HG02973 (cell line): ENCODE results near the gene CACNA1G.

Source experiments
- ATAC-seq: cut with Tn5 transposase; IDR thresholded peaks from one replicate; pipeline ENCODE4 v1.9.1; 2021; ENCODE audit warnings: moderate library complexity; ENCODE audit not compliant: unreplicated experiment

CACNA1G gene

GRCh38 chr17:50608700-50609379, 48.3 kb downstream of the CACNA1G start:
- no peak for ATAC-seq

GRCh38 chr17:50609380-50610074, 49.0 kb downstream of the CACNA1G start:
- no peak for ATAC-seq

- no peak for ATAC-seq
These were observed 51.1 kb downstream of the CACNA1G start for GRCh38 chr17:50611634-50612033.

DNA sequence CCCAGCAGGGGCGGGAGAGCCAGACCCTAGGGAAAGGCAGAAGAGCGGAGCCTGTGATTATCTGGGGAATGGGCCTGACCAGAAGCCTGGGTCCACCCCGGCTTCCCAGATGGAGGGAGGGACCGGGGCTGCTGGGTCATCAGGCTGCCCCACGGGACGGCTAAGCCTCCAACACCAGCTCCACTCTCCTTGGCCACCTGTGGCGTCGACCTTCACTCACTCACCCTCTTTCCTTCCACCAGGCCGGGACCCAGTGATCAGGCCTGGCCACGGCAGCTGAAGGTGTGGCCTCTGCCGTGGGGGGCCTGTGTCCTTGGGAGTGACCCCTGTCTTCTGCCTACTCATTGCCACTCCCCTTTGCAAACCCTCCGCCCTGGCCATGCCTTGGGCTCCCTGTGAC, 51.8 kb downstream of the CACNA1G start:
- ATAC-seq: no peak

DNA sequence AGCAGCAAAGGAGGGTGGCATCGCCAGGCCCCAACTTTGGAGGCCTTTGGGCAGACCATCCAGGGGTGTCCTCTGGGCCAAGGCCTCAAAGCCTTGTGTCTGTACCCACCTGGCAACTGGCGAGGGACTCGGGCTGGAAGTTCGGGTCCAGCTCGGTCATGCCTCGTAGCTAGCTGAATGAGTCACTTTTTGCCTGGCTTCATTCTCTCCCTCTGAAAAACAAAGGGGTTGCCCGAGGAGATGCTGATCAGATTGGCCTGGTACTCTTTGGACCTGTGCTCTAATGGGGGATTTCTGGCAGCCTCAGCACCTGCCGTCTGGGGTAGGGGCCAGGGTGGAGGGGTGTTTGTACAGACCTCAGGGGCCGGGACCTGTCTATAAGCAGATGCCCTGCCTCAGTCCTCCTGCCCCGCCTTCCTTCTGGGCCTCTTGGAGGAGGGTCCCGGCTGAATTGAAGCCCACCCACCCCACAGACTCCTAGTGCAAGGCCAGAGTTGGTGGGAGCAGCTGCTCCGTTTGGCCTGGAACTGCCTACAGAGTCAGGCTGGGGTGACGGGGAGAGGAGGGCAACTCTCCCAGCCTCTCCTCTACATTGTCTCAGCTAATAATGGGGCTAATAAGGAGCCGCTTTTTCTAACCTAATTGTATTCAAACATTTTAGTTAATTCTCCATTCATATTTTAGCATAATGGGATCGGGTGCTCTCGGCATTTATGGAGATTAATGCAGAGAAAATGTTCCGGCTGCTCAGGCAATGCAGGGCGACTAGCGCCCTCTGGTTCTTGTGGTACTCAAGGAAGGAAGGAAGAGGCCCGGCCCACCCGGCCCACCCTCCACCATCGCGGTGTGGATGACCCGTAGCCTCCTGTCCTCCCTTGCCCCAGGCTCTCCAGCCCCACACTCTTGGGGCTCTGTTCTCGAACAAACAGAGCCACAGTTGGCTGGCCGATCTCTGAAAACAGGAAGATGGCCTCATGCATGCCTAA, 52.8 kb downstream of the CACNA1G start:
- no peak for ATAC-seq

GRCh38 chr17:50614471-50615051, 54.0 kb downstream of the CACNA1G start:
- no peak for ATAC-seq

DNA sequence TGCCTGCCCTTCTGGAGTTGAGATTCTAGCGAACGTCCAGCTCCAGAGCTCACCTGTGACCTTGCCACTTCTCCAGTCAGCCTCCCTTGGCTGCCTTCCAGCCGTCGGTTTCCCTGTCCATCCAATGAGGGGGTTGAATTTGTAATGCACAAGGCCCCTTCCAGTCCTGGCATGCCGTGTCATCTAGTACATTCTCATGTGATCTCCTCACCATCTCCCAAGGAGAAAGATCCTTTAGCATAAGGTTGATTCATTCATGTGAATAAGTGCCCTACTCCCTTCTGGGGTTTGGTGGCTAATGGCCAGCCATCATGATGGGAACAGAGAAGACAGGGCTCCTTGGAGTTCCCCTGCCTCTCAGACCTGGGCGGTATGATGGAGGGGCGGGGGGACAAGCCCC, 55.3 kb downstream of the CACNA1G start:
- no peak for ATAC-seq

GRCh38 chr17:50618300-50618699, 57.8 kb downstream of the CACNA1G start:
- ATAC-seq: no peak

DNA sequence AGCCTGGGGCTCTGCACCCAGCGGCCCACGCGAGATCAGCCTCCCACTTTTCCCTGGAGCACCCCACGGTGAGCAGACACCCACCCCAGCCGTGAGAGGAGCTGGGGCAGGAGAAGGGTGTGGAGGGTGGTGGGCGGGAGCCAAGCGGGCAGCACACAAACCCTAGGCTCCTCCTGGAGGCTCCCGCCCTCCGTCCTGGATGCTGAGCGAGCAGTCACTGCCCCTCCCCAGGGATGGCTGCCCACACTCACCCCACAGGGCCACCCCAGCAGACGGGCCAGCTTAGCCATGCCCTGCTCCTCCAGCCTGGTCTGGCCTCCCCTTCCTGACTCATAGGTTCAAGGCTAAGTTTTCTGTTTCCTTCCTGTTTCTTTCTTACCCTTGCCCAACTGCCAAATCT, 58.4 kb downstream of the CACNA1G start:
- no peak for ATAC-seq

GRCh38 chr17:50619489-50619888, 59.0 kb downstream of the CACNA1G start:
- no peak for ATAC-seq

DNA sequence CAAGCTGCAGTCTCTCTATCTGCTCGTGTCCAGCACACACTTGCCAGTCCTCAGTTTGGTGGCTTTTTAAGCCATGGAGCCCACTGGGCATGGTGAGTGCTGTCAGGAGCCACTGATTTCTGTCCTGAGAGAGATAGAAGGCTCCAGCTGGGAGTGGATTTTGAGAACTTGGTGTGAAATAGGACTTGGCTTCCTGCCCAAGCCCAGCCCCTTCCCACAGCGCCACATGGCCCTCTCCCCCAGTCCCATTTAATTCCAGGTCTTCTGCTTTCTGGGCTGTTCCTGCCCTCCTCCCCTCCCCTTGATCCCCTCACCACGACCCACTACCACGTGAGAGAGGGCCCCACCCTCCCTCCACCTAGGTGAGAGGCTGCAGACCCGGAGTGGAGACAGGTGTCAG, 59.7 kb downstream of the CACNA1G start:
- no peak for ATAC-seq

DNA sequence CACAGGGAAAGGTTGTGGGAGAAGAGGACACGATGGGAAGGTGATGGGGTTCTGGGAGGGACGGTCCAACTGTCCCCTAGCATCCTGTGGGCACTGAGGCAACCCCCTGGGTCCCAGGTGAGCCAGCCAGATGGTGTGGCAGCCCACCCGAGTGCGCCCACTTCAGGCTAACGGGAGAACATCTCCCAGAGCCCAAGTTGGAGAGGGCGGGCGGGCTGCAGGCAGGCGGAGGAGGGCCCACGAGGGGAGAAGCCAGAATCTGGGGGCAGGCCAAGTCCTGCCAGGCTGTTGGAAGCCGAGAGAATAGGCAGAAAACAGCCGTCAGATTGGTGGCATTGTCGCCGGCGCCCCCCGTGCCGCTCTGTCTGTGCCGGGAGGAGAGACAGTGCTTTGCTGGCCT, 60.3 kb downstream of the CACNA1G start:
- no peak for ATAC-seq

- no peak for ATAC-seq
These were observed 61.1 kb downstream of the CACNA1G start for GRCh38 chr17:50621574-50622031.

GRCh38 chr17:50624321-50624934, 63.9 kb downstream of the CACNA1G start:
- ATAC-seq: no peak

- ATAC-seq: no peak
These were observed 64.7 kb downstream of the CACNA1G start for GRCh38 chr17:50625032-50625871.

DNA sequence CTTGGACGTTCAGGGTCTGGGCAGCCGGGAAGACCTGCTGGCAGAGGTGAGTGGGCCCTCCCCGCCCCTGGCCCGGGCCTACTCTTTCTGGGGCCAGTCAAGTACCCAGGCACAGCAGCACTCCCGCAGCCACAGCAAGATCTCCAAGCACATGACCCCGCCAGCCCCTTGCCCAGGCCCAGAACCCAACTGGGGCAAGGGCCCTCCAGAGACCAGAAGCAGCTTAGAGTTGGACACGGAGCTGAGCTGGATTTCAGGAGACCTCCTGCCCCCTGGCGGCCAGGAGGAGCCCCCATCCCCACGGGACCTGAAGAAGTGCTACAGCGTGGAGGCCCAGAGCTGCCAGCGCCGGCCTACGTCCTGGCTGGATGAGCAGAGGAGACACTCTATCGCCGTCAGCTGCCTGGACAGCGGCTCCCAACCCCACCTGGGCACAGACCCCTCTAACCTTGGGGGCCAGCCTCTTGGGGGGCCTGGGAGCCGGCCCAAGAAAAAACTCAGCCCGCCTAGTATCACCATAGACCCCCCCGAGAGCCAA, 65.6 kb downstream of the CACNA1G start:
- ATAC-seq: no peak

DNA sequence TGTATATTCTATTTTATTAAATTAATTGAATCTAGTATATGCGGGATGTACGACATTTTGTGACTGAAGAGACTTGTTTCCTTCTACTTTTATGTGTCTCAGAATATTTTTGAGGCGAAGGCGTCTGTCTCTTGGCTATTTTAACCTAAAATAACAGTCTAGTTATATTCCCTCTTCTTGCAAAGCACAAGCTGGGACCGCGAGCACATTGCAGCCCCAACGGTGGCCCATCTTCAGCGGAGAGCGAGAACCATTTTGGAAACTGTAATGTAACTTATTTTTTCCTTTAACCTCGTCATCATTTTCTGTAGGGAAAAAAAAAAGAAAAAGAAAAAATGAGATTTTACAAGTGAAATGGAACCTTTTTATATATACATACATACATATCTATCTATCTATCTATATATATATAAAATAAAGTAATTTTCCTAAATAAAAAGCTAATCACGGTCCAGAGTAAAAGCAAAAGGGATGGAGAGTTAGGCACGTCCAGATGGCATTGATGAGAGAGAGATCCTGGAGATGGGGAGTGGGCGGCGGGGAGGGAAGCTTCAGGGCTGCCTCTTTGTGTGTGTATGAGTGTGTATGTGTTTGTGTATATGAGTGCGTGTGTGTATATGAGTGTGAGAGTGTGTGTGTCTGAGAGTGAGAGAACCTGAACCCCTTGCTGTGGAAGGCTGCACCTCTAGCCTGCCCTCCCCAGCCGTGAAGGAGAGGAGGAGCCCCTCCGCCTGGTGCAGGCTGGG, 66.7 kb downstream of the CACNA1G start:
- ATAC-seq: no peak

DNA sequence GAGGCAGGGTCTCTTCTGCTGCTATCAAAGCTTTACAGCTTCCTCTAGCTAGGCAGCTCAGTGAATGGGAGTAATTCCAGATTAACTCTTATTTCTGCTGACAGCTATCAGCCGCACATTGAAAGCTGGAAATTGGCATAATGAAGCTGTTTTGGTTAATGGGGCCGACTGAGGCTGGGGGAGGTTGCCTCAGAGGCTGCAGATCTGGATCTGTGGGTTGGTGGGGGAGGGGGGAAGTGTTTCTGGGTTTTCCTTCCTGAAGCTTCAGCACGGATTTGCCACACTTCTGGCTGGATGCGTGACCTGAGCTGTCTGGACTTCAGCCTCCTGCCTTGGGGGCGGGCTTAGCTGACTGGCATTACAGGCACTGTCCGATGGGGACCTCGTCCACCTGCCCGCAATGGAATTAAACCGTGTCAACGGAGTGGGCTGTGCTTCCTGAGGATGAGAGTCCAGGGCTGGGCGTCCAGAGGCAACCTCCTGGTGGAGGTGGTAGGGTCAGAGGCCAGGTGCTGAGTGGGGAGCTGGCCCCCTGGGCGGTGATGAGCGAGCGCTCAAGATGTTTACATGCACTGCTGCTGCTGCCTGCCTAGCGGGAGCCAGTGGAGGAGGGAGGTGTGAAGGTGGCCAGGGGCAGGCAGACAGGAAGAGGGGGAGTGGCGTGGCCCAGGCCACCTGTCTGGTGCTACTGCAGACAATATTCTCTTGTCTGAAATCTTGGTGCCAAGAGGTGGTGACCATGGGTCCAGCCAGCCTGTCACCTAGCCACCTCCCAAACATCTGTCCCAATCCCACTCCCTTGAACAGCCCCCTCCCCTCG, 67.5 kb downstream of the CACNA1G start:
- no peak for ATAC-seq
